ENCODE data around the gene PTPRU.

Gene PTPRU

DNA sequence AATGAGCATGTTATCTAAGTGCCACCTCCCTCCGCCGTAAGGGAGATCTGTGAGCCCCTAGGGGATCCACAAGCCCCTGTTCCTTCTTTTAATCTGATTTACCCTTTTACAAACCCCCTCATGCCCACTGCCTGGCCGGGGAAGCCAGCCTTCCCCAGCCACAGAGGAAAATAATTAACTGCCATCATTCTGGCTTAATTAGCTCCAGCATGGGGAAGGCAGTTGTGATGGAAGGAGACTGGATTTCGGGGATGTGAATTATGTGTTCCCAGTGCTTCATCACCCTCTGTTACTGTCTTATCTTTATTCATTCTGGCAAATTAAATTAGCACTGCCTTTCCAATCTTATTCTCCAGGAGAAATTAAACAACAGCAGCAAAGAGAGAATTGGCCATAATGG lies 135.8 kb downstream of the PTPRU start:
- Mint-ChIP-seq H3K27ac (no peak overlapping the region), H3K36me3 (ENCODE audit: low read depth) (no peaks in the 10 kb centered on the region), H3K27me3 (ENCODE audit: low read depth) (peaks cover 31% of the 10 kb centered on the region), H3K4me1 (ENCODE audit: low read depth) (no peaks in the 10 kb centered on the region), H3K4me3 (no peak overlapping the region), H3K9me3 (peaks cover 9% of the 10 kb centered on the region)
- DNase-seq (ENCODE audit: low spot score), result no peak

Data from T-helper 2 cell treated with Interferon-gamma antibody and Interleukin-4, amounts not matched to agents 5 μg/mL and 100 μg/mL, for 36 hours (primary cell).